Left lung (tissue), 10 donors: ENCODE data around the gene NEXN. TPM values are rescaled to one million over a fixed set of nuclear protein-coding genes. Genes with fewer than 3 reads are reported as not detected.

Experiments
- ATAC-seq: fragments of 200-7000 bp; cut with Tn5 transposase; one replicate; pipeline ENCODE4 v1.9.1; 2020; ENCODE audit warnings: moderate library complexity
- DNase-seq, 4 donors: peaks; one replicate each; pipeline ENCODE4 v3.0.0-alpha.2; 2013 to 2020
- H3K27ac ChIP-seq, 2 donors: fragments of 200-600 bp; sonication (generic) in 1 of 2; one replicate each; pipeline versions ENCODE4 v1.5.0 to v1.8.0; 2020 to 2021
- H3K27me3 ChIP-seq, 2 donors: fragments of 200-600 bp; sonication (generic) in 1 of 2; one replicate each; pipeline versions ENCODE4 v1.5.0 to v1.8.0; 2020 to 2021
- H3K36me3 ChIP-seq, 2 donors: fragments of 200-600 bp; sonication (generic) in 1 of 2; one replicate each; pipeline versions ENCODE4 v1.5.0 to v1.8.0; 2020 to 2021
- H3K4me1 ChIP-seq, 2 donors: fragments of 200-600 bp; one replicate each; pipeline ENCODE4 v1.8.0; 2021
- H3K4me3 ChIP-seq, 2 donors: fragments of 200-600 bp; sonication (generic) in 1 of 2; one replicate each; pipeline versions ENCODE4 v1.5.0 to v1.8.0; 2020 to 2021; ENCODE audit warnings: mild to moderate bottlenecking in 1 of 2
- H3K9me3 ChIP-seq, 2 donors: fragments of 200-600 bp; sonication (generic) in 1 of 2; one replicate each; pipeline versions ENCODE4 v1.5.0 to v1.8.0; 2020 to 2021
- CTCF ChIP-seq, 2 donors: fragments of 200-600 bp; sonication (generic) in 1 of 2; IDR thresholded peaks; one replicate each; pipeline versions ENCODE4 v1.5.0 to v1.8.0; 2021; ENCODE audit warnings: antibody characterized with exemption in 2 of 2
- intact Hi-C, 2 donors: fragments of 100-400 bp; cut with DNase I; formaldehyde crosslinking; loops; one replicate each; pipeline versions ENCODE4 v1.11.2 to v1.14.2; 2022
- polyA plus RNA-seq, 6 donors: library from polyadenylated mRNA; unstranded; fragments of 120-200 nt; gene quantifications; one replicate each; pipeline ENCODE4 v1.2.1, GENCODE V29; 2013; ENCODE audit not compliant: insufficient read length in 6 of 6
- total RNA-seq, 2 donors: library from RNA; stranded (reverse); fragmentation: NEBNext Ultra II Directional; extraction: Animal tissue kit (Norgen Biotek cat#: 25700); gene quantifications; one replicate each; pipeline ENCODE4 v1.2.1, GENCODE V29; 2021
- donor health status: DM: no; HTN: yes; CAD: no.
- donor health status: DM: no; HTN: no; CAD: no.

The NEXN gene
- total and polyA plus RNA-seq, 8 donors, result 17.9 to 45.0 (median 34.9) TPM

DNA sequence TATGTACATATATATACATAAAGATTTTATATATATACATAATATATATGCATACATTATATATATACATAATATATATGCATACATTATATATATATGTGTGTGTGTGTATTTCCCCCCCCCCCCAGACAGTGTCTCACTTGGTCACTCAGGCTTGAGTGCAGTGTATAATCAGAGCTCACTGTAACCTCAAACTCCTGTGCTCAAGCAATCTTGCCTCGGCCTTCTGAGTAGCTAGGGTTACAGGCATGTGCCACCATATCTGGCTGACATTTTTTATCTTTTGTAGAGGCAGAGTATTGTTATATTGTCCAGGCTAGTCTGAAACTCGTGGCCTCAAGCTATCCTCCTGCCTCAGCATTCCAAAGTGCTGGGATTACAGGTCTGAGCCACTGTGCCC is 99.5 kb downstream of the NEXN start:
- Histone ChIP-seq H3K36me3 (peaks cover 0 to 4% of the 10 kb centered on the region in 2 donors), H3K27ac (no peak overlapping the region), H3K9me3 (no peaks in the 10 kb centered on the region), H3K4me1 (peaks cover 0 to 7% of the 10 kb centered on the region in 2 donors), H3K27me3 (no peaks in the 10 kb centered on the region), H3K4me3 (no peak overlapping the region)
- intact Hi-C loops, result no loop called here
- TF ChIP-seq CTCF (IDR thresholded peaks at IDR 0.05), result no peak
- DNase-seq (no peak), ATAC-seq (no peak)

- TF ChIP-seq CTCF (IDR thresholded peaks at IDR 0.05), result no peak
- no peak overlapping the region for H3K4me3 ChIP-seq
Observed at GRCh38 chr1:77989744-77990143, 101.3 kb downstream of the NEXN start.

DNA sequence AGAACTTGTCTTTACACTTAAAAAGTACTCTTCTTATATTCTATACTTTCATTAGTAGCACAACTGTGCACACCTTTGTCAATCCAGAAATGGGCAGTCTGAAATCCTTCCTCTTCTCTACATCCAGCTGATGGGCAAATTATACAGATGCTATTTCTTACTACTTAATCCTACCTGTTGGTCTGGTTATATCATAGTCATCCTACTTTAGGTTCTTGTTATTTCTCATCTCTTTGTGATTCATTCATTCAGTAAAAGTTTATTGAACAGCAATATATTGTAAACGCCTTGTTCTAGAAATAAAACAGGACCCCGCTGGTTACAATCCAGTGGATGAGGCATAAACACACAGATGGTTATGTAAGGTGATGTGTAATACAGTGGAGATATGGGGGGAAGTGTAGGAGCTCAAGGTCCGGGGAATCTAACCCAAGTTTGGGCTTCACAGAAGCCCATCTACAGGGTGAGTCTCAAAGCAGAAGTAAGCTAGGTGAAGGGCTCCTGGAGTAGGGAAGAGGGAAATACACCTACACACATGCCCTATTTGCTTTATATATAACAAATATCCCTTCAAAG is 102.3 kb downstream of the NEXN start:
- TF ChIP-seq CTCF (IDR thresholded peaks at IDR 0.05), result no peak
- Histone ChIP-seq H3K27me3 (no peaks in the 10 kb centered on the region), H3K36me3 (peaks cover 0 to 5% of the 10 kb centered on the region in 2 donors), H3K9me3 (no peaks in the 10 kb centered on the region), H3K4me1 (peaks cover 0 to 7% of the 10 kb centered on the region in 2 donors), H3K27ac (no peak overlapping the region), H3K4me3 (no peak overlapping the region)
- ATAC-seq (no peak), DNase-seq (no peak)
- intact Hi-C loops, result no loop called here

More at GRCh38 chr1:77989744-77990143, 101.3 kb downstream of the NEXN start:
- Histone ChIP-seq H3K27me3 (no peaks in the 10 kb centered on the region), H3K4me1 (peaks cover 0 to 7% of the 10 kb centered on the region in 2 donors), H3K9me3 (no peaks in the 10 kb centered on the region), H3K36me3 (peaks cover 0 to 5% of the 10 kb centered on the region in 2 donors), H3K27ac (no peak overlapping the region)
- ATAC-seq, result no peak
- intact Hi-C loops, result no loop called here
- no peak for DNase-seq

DNA sequence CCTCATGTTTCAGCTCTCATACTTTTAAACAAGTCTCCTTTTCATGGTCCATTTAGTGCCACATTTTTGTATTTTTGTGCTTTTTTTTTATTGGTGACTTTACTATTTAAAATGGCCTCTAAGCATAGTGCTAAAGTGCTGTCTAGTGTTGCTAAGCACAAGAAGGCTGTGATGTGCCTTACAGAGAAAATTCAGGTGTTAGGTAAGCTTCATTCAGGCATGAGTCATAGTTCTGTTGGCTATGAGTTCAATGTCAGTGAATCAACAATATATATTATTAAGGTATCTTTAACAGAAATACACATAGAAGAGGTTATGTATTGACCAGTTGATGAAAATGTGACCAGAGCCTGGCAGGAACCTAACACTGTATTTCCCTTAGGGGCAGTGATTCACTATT is 103.2 kb downstream of the NEXN start:
- no peak for TF ChIP-seq CTCF (IDR thresholded peaks at IDR 0.05)
- no peak for ATAC-seq
- intact Hi-C loops, result no loop called here

More for the DNA sequence above, 103.2 kb downstream of the NEXN start:
- Histone ChIP-seq H3K9me3 (no peaks in the 10 kb centered on the region), H3K27me3 (no peaks in the 10 kb centered on the region), H3K27ac (no peak overlapping the region), H3K4me3 (no peak overlapping the region), H3K36me3 (peaks cover 0 to 5% of the 10 kb centered on the region in 2 donors), H3K4me1 (no peaks in the 10 kb centered on the region)
- DNase-seq, result no peak

Other genes with a start within 250 kb of the NEXN start
- gene ZZZ3, start 206.0 kb upstream of the NEXN start, total RNA-seq, result 10 to 100 TPM; 36.3 to 42.3 TPM
- gene ZZZ3, start 206.0 kb upstream of the NEXN start, polyA plus RNA-seq, result 10 to 100 TPM; 56.9 to 65.3 (median 60.2) TPM
- gene USP33, start 128.8 kb upstream of the NEXN start, total RNA-seq, result 10 to 100 TPM; 50.5 to 59.5 TPM
- gene USP33, start 128.8 kb upstream of the NEXN start, polyA plus RNA-seq, result 100 to 1,000 TPM; 112 to 136 (median 118) TPM
- gene MIGA1, start 109.0 kb upstream of the NEXN start, total RNA-seq, result 10 to 100 TPM; 15.5 to 16.4 TPM
- 10 to 100 TPM; 17.2 to 20.5 (median 19.6) TPM for gene MIGA1, start 109.0 kb upstream of the NEXN start, polyA plus RNA-seq
- 10 to 100 TPM; 95.4 to 97.4 TPM for gene FUBP1, start 90.4 kb downstream of the NEXN start, total RNA-seq
- 100 to 1,000 TPM; 358 to 412 (median 365) TPM for gene FUBP1, start 90.4 kb downstream of the NEXN start, polyA plus RNA-seq
- 10 to 100 TPM; 29.8 to 45.6 TPM for gene DNAJB4, start 116.3 kb downstream of the NEXN start, total RNA-seq
- gene DNAJB4, start 116.3 kb downstream of the NEXN start, polyA plus RNA-seq, result 10 to 100 TPM; 39.8 to 46.9 (median 44.2) TPM
- gene GIPC2, start 157.3 kb downstream of the NEXN start, total RNA-seq, result 1 to 10 TPM; 1.2 to 2.2 TPM
- 1 to 10 TPM in 1 of 6 donors, under 1 TPM in 5; 0.46 to 1.5 (median 0.68) TPM for gene GIPC2, start 157.3 kb downstream of the NEXN start, polyA plus RNA-seq